ENCODE data around the gene LHFPL3. TPM values are rescaled to one million over a fixed set of nuclear protein-coding genes. Genes with fewer than 3 reads are reported as not detected.
A peak's percentile ranks its signal among the peaks of the same experiment; 100 is the strongest.
"Not testable (repeated sequence)": the region's sequence is repeated elsewhere in the genome, so short reads cannot be mapped to it uniquely, and the experiment has no call there.

Gene LHFPL3
- total RNA-seq = not detected
- long read RNA-seq = 0 reads

DNA sequence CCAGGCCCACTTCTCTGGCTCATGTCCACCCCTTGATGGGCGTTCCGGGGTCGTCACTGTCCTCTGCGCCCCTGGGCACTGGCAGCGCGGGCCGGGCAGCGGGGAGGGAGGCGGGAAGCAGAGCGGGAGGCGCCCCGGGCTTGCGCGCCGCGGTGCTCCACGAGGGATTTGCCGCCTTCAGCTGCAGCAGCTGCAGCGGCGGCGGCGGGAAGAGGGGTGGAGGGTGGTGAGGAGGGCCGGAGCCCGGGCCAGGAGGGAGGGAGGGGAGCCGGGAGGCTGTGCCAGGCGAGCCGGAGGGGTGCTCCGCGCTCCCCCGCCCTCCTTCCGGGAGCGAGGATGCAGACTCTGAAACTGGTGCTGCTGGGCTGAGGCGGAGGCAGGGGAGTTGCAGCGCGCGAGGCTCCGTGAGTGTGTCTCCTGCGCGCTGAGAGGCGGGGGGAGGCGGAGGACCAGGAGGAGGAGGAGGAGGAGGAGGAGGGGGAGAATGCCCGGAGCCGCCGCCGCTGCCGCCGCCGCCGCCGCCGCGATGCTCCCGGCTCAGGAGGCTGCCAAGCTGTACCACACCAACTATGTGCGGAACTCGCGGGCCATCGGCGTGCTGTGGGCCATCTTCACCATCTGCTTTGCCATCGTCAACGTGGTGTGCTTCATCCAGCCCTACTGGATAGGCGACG lies at the start of gene LHFPL3:
TSS of gene LHFPL3 (plus strand) at position 308 of the 674 bp plus-strand sequence.
- Histone ChIP-seq H3K36me3 (no peaks in the 10 kb centered on the region), H3K27ac (no peak within 1 kb of the TSS), H3K4me1 (peaks cover 0 to 7% (median 0%) of the 10 kb centered on the region in 4 donors), H3K27me3 (peaks cover 0 to 18% of the 10 kb centered on the region in 2 donors), H3K9me3 (no peaks in the 10 kb centered on the region), H3K4me3 (no peak within 1 kb of the TSS)
- WGBS (ENCODE audit: insufficient coverage, low coverage, low lambda C conversion rate, missing lambda C conversion rate) = 2% methylated on average over 17 of the region's 62 CpGs
- intact Hi-C loops (cut with DNase I) = no loop called here
- TF ChIP-seq, protein P1, sequence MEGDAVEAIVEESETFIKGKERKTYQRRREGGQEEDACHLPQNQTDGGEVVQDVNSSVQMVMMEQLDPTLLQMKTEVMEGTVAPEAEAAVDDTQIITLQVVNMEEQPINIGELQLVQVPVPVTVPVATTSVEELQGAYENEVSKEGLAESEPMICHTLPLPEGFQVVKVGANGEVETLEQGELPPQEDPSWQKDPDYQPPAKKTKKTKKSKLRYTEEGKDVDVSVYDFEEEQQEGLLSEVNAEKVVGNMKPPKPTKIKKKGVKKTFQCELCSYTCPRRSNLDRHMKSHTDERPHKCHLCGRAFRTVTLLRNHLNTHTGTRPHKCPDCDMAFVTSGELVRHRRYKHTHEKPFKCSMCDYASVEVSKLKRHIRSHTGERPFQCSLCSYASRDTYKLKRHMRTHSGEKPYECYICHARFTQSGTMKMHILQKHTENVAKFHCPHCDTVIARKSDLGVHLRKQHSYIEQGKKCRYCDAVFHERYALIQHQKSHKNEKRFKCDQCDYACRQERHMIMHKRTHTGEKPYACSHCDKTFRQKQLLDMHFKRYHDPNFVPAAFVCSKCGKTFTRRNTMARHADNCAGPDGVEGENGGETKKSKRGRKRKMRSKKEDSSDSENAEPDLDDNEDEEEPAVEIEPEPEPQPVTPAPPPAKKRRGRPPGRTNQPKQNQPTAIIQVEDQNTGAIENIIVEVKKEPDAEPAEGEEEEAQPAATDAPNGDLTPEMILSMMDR (IDR thresholded peaks at IDR 0.05) = no peak
- no peak for TF ChIP-seq POLR2A (IDR thresholded peaks at IDR 0.05)
- ATAC-seq (peak in 1 of 4 donors; percentile 27), DNase-seq (no peak)

DNA sequence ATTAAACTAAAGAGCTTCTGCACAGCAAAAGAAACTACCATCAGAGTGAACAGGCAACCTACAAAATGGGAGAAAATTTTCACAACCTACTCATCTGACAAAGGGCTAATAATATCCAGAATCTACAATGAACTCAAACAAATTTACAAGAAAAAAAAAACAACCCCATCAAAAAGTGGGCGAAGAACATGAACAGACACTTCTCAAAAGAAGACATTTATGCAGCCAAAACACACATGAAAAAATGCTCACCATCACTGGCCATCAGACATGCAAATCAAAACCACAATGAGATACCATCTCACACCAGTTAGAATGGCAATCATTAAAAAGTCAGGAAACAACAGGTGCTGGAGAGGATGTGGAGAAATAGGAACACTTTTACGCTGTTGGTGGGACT lies 46.7 kb upstream of the LHFPL3 start:
- H3K27me3 ChIP-seq; H3K36me3 ChIP-seq; H3K9me3 ChIP-seq; intact Hi-C loops (cut with DNase I); DNase-seq; ATAC-seq; H3K4me3 ChIP-seq; H3K4me1 ChIP-seq; H3K27ac ChIP-seq: not testable (repeated sequence)
- WGBS (ENCODE audit: insufficient coverage, low coverage, low lambda C conversion rate, missing lambda C conversion rate) = 55% methylated on average over 2 of the region's 2 CpGs

DNA sequence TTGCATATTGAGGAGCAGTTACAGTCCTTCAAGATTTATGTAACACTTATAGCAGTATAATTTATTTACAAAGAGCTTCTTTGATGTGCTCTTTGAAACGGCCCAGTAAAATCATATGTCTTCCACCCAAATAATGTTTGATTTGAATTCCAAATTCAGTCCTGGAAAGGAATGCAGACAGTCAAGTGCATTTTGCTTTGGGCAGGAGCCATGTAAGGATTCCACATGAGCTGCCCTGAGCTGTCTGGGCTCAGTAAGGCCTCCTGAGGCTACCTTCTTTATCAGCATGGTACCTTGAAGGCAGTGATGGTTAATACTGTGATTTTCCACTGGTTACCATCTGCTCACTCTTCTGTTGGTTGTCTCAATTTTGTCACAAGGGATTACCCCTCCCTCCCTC lies 41.6 kb upstream of the LHFPL3 start:
- 50% methylated on average over 1 of the region's 1 CpG for WGBS (ENCODE audit: insufficient coverage, low coverage, low lambda C conversion rate, missing lambda C conversion rate)
- H3K27ac ChIP-seq = no peak overlapping the region

DNA sequence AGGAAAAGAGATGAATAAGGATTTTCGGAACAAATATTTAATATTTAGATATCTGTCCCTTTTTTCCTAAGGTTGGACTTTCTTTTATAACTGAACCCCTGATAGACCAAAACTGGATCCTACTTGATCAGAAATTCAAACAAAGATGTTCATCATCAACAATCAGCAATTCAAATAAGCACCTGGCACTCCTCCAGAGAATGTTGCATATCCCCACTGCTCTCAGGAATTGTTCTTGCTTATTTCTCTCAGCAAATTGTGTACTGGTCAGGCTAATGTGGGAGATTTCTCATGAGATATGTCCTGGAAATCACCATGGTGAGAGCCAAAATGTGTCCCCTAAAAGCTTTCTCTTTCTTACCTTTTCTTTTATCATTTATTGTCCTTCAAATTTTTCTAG lies 40.3 kb upstream of the LHFPL3 start:
- TF ChIP-seq, protein P1 (IDR thresholded peaks at IDR 0.05) = no peak
- no peak for TF ChIP-seq POLR2A (IDR thresholded peaks at IDR 0.05)
- WGBS (ENCODE audit: insufficient coverage, low coverage, low lambda C conversion rate, missing lambda C conversion rate) = 76% methylated on average over 1 of the region's 1 CpG
- intact Hi-C loops (cut with DNase I) = no loop called here

More for the DNA sequence above, 41.6 kb upstream of the LHFPL3 start:
- Histone ChIP-seq H3K9me3 (no peaks in the 10 kb centered on the region), H3K36me3 (no peaks in the 10 kb centered on the region), H3K27me3 (no peaks in the 10 kb centered on the region), H3K4me1 (no peaks in the 10 kb centered on the region), H3K4me3 (no peak overlapping the region)
- ATAC-seq (no peak), DNase-seq (no peak)
- intact Hi-C loops (cut with DNase I) = no loop called here
- TF ChIP-seq, protein P1 (IDR thresholded peaks at IDR 0.05) = no peak
- no peak for TF ChIP-seq POLR2A (IDR thresholded peaks at IDR 0.05)

DNA sequence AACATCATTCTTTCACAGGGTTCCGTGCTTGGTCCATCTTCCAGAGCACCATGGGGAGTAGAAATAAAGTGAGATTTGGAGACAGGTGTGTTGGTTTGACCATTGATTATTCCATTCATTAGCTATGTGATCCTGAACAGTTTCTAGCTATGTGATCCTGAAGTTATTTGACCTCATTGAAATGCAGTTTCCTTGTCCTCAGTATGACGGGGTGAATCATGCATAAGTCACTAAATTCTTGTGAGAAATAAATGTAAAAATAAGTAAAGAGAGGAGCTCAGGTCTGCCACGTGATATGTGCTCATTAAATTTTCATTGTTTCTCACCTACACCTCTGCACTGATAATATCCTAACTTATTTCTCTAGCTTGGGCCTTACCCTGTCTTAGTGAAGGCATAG lies 34.1 kb upstream of the LHFPL3 start:
- TF ChIP-seq POLR2A (IDR thresholded peaks at IDR 0.05) = no peak
- TF ChIP-seq, protein P1 (IDR thresholded peaks at IDR 0.05) = no peak
- Histone ChIP-seq H3K4me1 (peaks cover 0 to 3% (median 0%) of the 10 kb centered on the region in 4 donors), H3K27me3 (no peaks in the 10 kb centered on the region), H3K9me3 (no peaks in the 10 kb centered on the region), H3K4me3 (no peak overlapping the region), H3K27ac (no peak overlapping the region), H3K36me3 (no peaks in the 10 kb centered on the region)
- DNase-seq = no peak
- no peak for ATAC-seq
- intact Hi-C loops (cut with DNase I) = no loop called here
- 41% methylated on average over 3 of the region's 3 CpGs for WGBS (ENCODE audit: insufficient coverage, low coverage, low lambda C conversion rate, missing lambda C conversion rate)

More for the DNA sequence above, 40.3 kb upstream of the LHFPL3 start:
- Histone ChIP-seq H3K36me3 (no peaks in the 10 kb centered on the region), H3K27me3 (no peaks in the 10 kb centered on the region), H3K4me1 (no peaks in the 10 kb centered on the region), H3K27ac (no peak overlapping the region), H3K4me3 (no peak overlapping the region), H3K9me3 (no peaks in the 10 kb centered on the region)
- ATAC-seq (no peak), DNase-seq (no peak)

Data from right lobe of liver (tissue), 6 donors.